ENCODE data around the gene MED6.

The MED6 gene, protein sequence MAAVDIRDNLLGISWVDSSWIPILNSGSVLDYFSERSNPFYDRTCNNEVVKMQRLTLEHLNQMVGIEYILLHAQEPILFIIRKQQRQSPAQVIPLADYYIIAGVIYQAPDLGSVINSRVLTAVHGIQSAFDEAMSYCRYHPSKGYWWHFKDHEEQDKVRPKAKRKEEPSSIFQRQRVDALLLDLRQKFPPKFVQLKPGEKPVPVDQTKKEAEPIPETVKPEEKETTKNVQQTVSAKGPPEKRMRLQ

DNA sequence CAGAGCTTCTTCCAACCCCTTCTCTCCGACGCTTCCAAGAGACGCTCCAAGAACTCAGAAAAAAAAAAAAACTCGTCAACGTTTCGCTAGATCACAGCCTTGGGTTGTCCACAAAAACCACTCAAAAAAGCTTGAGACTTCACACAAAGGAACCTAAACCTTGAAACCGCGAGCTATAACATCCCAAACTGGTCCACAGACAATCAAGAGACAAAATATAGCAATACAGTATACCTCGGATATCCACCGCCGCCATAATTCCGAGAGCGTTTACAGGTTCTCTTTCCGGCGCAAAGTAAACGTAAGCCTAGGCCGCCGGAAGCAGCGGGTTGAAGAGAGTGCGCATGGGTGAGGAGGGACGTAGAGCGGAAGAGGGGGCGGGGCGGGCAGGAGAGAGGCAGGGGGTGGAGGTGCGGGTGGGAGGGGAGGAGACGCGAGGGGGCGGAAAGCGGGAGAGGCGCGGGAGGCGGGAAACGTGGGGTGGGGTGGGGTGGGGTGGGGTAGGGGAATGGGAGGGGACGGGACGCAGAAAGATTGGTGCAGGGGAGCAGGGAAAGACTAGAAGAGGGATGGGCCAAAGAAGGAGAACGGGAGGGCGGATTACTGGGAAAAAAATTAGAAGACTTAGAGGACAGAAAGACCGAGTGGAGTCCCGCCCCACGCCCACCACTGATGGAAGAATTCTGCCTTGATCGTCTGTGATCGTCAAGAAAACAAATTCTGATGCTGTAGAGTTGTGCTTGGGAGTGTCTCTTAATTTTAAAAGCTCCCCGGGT, at the start of gene MED6:
TSS of gene MED6 (minus strand) at position 274 of the 776 bp plus-strand sequence. CDS start at position 256, 18 bp downstream.
- DNase-seq (ENCODE audit: low read depth), result peak; percentile 58

DNA sequence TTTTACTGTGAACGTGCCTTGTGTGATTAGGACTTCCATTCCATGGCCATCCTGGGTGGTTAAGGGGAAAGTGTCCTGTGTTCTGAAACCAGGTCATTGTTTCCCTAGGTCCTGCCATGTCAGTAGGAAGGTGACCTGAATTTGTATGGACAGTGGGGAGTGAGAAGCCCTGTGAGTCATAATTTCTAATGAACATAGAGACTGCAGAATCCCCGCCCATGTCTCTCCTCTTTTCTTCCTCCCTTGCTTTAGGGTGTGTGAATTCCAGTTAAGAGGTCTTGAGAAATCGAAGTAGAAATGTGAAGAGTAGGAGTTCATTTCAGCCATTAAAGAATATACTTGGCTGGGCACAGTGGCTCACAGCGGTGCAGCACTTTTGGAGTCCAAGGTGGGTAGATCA, 49.3 kb upstream of the MED6 start:
- DNase-seq (ENCODE audit: low read depth), result no peak

DNA sequence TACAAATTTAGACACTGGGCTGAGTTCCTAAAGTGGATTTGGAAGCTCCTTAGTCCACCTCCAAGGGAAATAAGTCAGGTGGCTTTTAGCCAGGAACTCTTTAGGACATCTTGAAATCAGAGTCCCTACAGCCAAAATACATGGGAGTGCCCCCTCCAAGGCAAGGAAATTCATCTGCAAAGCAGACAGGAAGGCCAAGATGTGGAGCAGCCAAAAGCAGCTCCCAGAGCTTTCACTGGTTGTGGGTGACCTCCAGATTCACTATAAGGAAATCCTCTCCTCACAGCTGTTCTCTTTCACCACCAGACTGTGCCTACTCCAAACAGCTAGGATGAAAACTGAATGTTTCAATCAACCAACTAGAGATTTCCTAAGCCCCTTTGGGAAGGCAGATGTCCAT, 47.9 kb upstream of the MED6 start:
- DNase-seq (ENCODE audit: low read depth), result no peak

DNA sequence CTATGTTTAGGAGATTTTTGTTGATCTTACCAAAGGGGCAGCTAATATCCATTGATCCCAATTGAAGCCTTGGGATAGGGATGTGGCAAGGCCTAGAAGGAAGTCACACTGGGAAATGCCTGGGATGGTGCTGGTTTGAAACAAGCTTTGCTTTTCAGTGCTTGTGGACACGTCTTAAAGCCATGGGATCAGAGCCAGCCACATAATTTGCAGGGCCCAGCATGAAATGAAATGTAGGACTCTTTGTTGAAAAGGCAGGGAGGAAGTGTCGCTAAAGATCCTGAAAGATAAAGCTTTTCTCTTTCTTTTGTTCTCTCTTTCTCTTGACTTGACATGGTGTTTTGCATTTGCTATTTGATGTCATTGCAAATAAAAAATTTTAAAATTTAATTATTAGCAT, 46.2 kb upstream of the MED6 start:
- no peak for DNase-seq (ENCODE audit: low read depth)

DNA sequence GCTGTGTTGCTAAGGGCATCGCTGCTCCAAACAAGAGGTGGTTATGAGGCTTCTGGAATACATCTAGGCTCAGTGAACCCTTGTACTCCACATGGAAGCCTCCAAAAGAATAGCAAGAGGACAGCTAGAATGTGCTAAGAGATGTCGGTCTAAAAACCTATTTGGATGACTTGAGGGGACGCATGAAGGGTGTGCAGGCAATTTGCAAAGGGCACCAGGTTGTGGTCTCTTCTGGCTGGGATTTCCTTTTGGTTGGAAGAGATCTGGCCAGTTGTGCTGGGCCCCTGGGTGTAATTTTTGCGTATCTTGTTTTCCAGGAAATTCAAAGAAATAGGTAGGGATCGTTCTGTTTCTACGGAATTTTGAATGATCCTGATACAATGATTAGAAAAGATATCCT, 45.4 kb upstream of the MED6 start:
- no peak for DNase-seq (ENCODE audit: low read depth)

DNA sequence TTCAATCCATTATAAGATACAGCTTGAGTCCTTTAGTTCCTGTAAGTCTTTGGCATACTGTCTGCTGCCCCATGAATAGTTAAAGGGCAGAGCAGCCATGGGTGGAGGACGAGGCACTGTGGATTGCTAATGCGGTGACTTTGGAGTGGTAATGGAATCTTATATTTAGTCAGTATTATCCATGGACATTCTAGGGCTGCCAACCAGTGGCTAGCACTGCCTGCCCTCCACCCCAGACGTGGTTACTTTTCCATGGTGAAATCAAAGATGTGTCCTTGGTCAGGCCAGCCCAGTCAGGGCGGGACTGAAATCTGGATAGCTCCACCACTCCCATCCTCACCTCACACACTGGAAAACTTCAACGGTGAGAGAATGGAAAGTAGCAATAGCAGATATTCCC, 43.5 kb upstream of the MED6 start:
- DNase-seq (ENCODE audit: low read depth), result no peak

DNA sequence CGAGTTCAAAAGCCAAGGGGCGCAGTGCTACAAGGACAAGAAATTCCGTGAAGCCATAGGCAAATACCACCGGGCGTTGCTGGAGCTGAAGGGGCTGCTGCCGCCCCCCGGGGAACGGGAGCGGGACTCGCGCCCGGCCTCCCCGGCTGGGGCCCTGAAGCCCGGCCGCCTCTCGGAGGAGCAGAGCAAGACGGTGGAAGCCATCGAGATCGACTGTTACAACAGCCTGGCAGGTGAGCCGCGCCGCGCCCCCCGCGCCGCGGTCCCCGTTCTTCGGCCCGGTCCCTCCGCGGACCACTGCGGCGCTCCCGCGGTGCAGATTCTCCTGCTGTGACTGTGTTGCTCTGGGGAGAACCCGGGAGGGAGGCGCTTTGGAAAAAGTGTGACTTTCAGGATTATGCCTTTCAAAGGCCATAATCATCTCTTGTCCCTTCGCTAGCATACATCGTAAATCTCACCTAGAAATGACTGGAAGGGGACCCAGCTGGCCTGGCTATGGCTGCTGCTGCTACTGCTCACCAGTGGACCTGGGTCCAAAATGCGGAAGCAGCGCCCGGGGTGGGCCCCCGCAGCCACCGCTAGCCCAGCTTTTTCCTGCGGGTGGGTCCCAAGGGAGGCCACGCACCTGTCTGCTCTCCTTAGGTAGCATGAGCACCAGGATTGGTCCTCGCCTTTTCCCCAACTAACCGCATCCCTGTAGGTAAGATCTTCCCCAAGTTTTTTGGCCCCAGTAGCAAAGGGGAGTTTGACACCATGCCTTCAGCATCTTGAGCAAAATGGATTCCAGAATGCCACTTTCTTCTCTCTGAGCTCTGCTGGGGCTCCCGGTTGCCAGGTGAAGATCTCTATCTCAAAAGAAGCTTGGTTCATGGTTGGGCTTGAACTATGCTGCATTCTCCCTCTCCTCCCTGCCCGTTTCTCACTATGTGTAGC, 42.1 kb upstream of the MED6 start:
- DNase-seq (ENCODE audit: low read depth), result no peak

DNA sequence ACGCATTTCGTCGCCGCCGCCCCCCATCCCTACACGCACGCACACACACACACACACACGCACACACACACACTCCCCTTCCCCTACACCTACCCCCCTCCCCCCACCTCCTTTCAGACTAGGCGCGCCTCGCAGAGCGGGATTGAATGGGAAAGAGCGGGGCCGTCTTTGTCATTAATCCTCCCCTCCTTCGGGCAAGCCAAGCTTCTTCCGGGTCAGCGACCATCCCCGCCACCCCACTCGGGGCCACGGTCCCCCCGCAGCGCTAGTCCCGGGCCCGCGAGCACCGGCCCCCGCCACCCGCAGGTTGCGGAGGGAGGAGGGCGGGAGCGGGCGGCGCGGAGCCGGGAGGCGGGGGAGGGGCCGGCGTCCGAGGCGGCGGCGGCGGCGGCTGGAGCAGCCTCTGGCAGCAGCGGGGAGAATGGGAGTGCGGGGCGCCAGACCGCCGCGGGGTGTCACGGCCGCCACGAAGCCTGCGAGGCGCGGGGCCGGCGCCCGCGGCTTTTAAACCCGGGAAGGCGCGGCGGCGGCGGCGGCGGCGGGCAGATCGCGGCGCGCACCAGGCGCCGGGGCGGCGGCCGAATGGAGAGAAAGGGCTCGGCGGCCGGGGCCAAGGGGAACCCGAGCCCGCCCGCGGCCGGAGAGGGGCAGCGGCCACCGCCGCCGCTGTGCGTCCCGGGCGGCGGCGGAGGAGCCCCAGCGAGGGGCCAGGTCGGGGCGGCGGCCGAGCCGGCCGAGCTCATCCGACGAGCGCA, 41.3 kb upstream of the MED6 start, which contains the start of gene TTC9:
TSS of gene TTC9 (plus strand) at position 369 of the 755 bp plus-strand sequence. CDS start at position 583, 214 bp downstream.
- DNase-seq (ENCODE audit: low read depth), result no peak

DNA sequence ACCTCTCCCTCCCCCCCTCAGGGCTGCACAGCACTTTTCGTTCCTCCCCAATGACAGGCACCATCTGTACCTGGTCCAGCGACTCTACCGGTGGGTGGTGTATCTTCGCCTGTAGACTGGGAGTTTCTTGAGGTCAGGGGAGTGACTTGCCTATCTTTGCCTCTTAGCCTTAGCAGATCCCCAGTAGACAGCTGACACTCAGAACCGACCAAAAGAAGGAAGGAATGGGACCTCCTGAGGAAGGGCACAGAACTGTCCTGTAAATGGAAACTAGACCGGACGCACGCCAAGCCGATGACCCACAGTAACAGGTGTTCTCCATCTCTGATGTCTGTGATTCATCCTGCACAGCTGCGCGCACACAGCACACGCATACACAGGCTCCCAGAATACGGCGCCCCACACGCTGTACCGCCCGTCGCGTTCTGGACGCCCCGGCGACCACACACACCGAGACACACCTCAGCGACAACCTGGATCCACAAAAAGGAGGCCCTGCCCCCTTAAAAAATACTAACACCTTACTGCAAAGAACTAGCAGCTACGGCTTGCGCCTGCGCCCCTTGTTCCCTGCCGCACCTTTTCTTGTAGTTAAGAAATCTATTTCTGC, 40.6 kb upstream of the MED6 start:
- DNase-seq (ENCODE audit: low read depth), result no peak

DNA sequence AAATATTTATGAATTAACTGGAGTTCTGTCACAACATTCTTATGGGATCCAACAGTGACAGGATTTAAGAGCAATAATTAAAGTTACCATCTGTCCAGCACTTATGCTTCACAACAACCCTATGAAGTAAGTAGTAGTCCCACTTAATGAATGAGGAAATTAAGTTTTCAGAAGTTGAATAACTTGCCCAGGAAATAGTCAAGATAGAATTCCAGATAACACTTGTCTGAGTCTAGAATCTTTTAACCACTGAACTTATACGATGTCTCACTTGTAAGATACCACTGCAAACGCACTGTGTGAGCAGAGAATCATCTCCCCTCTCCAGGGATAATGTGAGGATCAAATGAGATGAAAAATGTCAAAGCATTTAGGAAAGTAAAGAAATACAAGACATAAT, 38.0 kb upstream of the MED6 start:
- no peak for DNase-seq (ENCODE audit: low read depth)

DNA sequence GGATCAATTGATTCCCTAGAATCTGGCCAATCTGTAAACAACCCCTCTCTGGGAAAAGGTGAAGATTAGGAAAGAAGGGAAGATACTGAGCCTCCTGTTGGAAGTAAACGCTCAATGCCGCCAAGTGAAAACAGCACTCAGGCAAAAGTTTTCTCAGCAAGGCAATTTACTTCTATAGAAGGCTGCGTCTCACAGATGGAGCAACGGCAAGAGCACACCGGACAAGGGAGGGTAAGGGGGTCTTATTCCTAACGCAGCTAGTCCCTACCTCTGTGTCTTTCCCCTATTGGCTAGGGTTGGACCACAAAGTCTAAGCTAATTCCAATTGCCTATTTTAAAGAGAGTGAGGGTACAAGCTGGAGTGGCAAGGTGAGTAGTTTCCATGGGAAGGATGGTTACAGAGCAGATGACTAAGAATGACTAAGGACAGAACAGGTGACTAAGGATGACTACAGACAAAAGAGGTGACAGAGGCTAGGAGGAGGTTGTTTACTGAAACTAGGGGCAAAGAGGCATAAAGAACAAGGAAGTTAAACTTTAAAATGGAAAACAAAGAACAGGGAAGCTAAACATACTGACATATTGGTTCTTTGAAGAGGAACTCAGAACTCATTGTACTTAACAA, 35.6 kb upstream of the MED6 start:
- no peak for DNase-seq (ENCODE audit: low read depth)

DNA sequence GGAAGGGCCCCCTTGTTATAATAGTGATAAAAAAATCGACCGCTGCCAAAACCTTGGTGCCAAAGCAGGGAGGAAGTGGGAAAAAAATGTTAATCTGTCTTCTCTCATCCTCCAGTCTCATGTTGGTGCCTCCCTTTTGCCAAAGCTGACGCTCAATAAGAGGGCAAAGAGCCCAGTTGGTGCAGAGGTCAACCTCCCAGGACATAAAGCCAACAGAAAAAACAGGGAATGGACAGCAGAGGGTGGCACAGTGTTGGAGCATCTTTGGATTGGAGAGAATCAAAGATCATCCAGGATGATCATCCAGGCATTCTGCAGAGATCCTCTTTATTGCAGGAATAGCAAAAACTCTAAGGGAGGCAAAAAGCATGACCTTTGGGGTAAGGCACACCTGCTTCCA, 31.5 kb upstream of the MED6 start:
- DNase-seq (ENCODE audit: low read depth), result no peak

DNA sequence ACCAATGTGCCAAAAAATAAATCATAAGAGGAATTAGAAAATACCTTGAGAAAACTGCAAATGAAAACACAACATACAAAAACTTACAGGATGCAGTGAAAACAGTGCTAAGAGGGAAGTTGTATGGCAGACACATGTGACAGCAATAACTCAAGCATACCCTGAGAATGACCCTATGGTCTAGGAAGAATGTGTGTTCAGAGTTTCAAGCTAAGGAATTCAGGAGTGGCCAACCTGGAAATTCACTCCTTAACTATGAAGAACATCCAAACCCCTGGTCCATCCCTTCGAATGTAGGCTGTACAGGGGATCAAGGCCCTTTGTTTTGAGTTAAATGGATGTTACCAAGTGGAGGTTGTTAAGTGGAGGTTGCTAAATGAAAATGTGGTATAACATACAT, 24.5 kb upstream of the MED6 start:
- DNase-seq (ENCODE audit: low read depth), result no peak

DNA sequence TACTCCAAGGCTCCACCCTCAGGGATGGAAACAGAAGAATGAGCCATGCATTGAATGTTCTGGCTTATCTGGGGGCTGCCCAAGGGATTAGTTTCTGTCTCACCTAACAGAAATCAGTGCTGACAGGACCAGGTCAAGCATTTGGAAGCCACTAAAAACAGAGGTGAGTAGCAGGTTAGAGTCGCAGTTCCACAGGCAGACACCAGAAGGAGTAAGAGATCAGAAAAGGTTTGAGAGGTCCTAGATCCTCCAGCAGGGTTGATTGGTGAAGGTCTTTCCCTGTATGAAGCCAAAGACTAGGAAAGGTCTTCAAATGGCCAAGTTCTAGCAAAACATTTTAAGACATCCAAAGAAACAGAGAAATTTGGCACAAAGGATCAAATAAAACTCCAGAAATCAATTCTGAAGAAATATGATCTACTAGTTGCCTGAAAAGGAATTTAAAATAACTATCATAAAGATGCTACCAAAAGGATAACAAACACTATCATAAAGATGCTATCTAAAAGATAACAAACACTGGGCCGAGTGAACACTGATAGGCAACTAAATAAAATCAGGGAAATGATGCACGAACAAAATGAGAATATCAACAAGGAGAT, 21.8 kb upstream of the MED6 start:
- DNase-seq (ENCODE audit: low read depth), result no peak

DNA sequence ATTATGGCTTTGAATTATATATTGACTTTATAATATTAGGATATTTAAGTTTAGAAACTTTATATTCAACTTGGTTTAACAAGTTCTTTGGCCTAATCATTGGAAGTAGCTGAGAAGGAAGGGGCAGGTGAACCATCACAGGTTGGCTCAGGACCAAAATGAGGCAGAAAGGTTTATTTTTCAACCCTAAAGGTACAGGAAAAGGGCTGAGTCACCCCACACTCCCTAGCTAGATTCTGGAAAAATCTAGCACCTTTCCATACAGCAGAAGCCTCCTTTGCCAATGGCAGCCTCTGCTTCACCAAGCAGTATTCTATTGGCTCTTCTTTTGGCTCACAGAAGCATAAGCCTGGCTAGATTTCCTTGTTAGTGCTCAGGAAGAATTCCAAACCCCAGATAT, 19.3 kb upstream of the MED6 start:
- DNase-seq (ENCODE audit: low read depth), result no peak

DNA sequence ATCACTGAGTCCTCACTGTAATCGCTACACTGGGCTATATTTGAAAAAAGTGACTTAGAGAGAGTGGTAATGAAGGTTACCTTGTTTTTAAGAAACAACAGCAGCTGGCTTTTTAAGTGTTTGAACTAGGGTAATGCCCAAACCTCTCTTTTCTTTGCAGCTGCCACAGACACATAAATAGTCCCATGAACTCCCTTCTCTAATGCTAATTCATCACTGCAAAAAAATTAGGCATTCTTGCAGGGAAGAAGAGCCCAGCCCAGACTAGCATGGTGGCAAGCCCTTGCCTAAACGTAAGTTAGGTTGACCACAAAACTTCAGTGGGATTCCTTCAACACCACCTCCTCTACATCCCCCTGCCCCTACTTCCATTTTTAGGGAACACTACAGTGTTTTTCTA, 17.9 kb upstream of the MED6 start:
- DNase-seq (ENCODE audit: low read depth), result no peak

DNA sequence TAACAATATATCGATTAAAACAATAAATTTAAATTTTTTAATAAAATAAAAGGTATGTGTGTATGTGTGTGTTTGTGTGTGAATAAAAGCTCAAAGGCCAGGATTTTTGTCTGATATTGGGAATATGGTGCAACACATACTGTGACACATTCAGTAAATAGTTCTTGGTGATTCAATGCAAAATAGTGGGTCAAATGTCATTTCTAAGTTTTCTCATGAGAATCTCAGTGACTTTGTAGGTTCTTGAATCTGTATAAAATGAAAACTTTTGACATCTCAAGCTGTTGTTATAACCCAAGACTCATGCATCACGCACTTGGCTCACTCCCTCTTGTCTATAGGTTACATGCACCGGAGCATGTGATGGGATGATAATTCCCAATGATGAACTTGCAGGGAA, 16.2 kb upstream of the MED6 start:
- DNase-seq (ENCODE audit: low read depth), result no peak

DNA sequence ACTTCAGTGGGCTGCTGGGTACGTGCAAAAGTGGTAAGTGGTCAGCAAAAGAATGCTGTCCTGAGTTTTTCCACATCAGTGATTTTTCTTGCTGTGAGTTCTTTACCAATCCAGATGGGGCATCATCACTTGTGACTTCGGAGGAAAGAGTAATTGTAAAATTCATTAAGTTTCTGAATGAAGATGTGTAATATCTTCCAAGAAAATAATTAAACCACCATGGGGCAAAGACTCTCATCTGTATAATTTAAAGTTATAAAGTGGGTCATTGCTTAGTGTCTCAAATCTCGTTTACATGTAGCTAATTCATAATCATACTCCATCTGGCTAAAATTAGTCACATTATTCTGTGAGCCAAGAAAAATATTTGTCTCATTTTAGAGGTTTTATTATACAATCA, 10.8 kb upstream of the MED6 start:
- no peak for DNase-seq (ENCODE audit: low read depth)

DNA sequence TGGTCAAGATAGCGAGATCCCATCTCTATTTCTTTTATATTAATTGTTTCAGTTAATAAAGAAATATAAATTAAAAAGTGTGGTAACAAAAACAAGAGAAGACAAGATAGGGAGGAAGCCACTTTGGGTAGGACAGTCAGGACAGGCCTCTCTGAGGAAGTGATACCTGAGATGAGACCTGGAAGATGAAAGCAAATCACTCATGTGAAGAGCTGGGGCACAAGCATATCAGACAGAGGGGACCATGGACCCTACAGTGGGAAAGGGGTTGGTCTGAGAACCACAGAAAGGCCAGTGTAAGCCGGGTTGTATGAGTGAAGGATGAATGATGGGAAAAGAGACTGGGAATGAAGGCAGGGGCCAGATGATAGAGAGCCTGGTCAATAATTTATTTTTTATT, 1.8 kb upstream of the MED6 start:
- DNase-seq (ENCODE audit: low read depth), result no peak

DNA sequence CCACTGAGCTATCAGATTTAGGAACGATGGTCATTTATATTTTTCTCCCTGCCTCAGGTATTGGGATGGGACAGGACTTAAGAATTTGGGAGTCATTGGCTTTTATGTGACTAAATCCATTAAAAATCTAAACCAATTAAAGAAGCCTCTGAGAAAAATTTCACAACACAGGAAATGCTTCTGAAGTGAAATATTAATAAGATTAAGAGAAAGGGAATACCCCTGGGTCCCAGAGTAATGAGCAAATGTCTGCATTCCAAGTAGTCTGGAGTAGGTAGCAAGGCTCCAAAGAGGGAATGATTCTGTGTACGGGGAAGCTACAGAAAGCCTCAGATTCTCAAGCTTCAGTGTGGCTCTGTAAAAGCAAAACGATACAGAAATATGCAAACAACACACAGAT, 707 bp upstream of the MED6 start:
- no peak for DNase-seq (ENCODE audit: low read depth)

DNA sequence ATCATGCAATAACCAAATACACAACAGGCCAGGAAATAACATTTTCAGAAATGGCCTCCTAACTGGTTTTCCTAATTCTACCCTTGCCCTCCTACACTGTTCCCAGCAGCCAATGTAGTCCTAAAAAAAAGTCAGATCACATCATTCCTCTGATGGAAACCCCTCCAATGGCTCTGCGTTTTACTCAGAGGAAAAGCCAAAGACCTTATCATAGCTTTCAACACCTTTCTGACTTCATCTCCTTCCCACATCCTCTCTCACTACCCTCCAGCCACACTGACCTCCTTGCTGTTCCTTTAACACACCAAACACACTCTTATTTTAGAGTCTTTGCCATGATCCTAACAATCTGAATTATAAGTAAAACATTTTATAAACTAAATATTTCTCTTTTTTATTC, 1.1 kb downstream of the MED6 start:
- no peak for DNase-seq (ENCODE audit: low read depth)

Data from CMK (cell line).